ENCODE measurements around the gene CACNG8.

GRCh38 chr19:53947624-53948023 is 15.1 kb upstream of the CACNG8 start:
- no peak for TF ChIP-seq ZMAT4 (CRISPR knock-in tag; IDR thresholded peaks at IDR 0.05)
- TF ChIP-seq USF2 (CRISPR knock-in tag; IDR thresholded peaks at IDR 0.05), result no peak
- no peak for TF ChIP-seq CTCF (IDR thresholded peaks at IDR 0.05)
- no peak for TF ChIP-seq FOXK1 (CRISPR knock-in tag; IDR thresholded peaks at IDR 0.05)
- TF ChIP-seq IRF1 (CRISPR knock-in tag; IDR thresholded peaks at IDR 0.05), result no peak
- TF ChIP-seq FOXJ3 (CRISPR knock-in tag; IDR thresholded peaks at IDR 0.05; ENCODE audit: borderline replicate concordance), result no peak
- no peak for TF ChIP-seq EMX1 (CRISPR knock-in tag; IDR thresholded peaks at IDR 0.05)
- no peak for TF ChIP-seq CREM (CRISPR knock-in tag; IDR thresholded peaks at IDR 0.05)
- TF ChIP-seq E2F5 (CRISPR knock-in tag; IDR thresholded peaks at IDR 0.05), result no peak
- TF ChIP-seq HMGXB4 (CRISPR knock-in tag; IDR thresholded peaks at IDR 0.05), result no peak
- TF ChIP-seq JUN (CRISPR knock-in tag; IDR thresholded peaks at IDR 0.05), result no peak
- no peak for TF ChIP-seq TCF7 (CRISPR knock-in tag; IDR thresholded peaks at IDR 0.05; ENCODE audit: low read depth)
- no peak for TF ChIP-seq TP53 (CRISPR knock-in tag; IDR thresholded peaks at IDR 0.05)
- no peak for TF ChIP-seq E2F1 (CRISPR knock-in tag; IDR thresholded peaks at IDR 0.05)

Data from WTC11 (cell line).